H9 (cell line): Measurements from ENCODE around the gene NVL. TPM values are rescaled to one million over a fixed set of nuclear protein-coding genes. Genes with fewer than 3 reads are reported as not detected.

Experiments used
- DNase-seq: peaks from one replicate; pipeline ENCODE4 v3.0.0-alpha.2; 2017
- H2AFZ ChIP-seq: one replicate; pipeline ENCODE4 v1.6.1; 2013; ENCODE audit warnings: mild to moderate bottlenecking, low read length, control low read depth, moderate library complexity
- H2AK5ac ChIP-seq: 2 replicates; pipeline ENCODE4 v1.6.1; 2013; ENCODE audit warnings: low read length, control low read depth, mixed read lengths; ENCODE audit not compliant: insufficient read length
- H2BK120ac ChIP-seq: one replicate; pipeline ENCODE4 v1.6.1; 2013; ENCODE audit warnings: low read depth, mild to moderate bottlenecking, low read length, control low read depth, inconsistent platforms; ENCODE audit not compliant: poor library complexity, severe bottlenecking
- H2BK12ac ChIP-seq: 2 replicates; pipeline ENCODE4 v1.6.1; 2013; ENCODE audit warnings: low read length, control low read depth, mixed read lengths, low read depth; ENCODE audit not compliant: insufficient read length
- H2BK15ac ChIP-seq: 2 replicates; pipeline ENCODE4 v1.6.1; 2013; ENCODE audit warnings: low read depth, low read length, control low read depth
- H2BK20ac ChIP-seq: one replicate; pipeline ENCODE4 v1.6.1; 2013; ENCODE audit warnings: low read depth, mild to moderate bottlenecking, low read length, control low read depth, inconsistent platforms; ENCODE audit not compliant: poor library complexity, severe bottlenecking
- H2BK5ac ChIP-seq: 2 replicates; pipeline ENCODE4 v1.6.1; 2013; ENCODE audit warnings: low read length, control low read depth, mixed read lengths; ENCODE audit not compliant: insufficient read length
- H3K14ac ChIP-seq: 2 replicates; pipeline ENCODE4 v1.6.1; 2013; ENCODE audit warnings: low read length, control low read depth; ENCODE audit not compliant: insufficient read depth
- H3K18ac ChIP-seq: 2 replicates; pipeline ENCODE4 v1.6.1; 2013; ENCODE audit warnings: low read depth, mild to moderate bottlenecking, mixed read lengths, low read length, control low read depth; ENCODE audit not compliant: insufficient read length
- H3K23ac ChIP-seq: 2 replicates; pipeline ENCODE4 v1.6.1; 2013; ENCODE audit warnings: low read length, control low read depth, mixed read lengths, low read depth; ENCODE audit not compliant: insufficient read length
- H3K23me2 ChIP-seq: 2 replicates; pipeline ENCODE4 v1.6.1; 2013; ENCODE audit warnings: low read depth, mild to moderate bottlenecking, mixed read lengths, low read length, control low read depth; ENCODE audit not compliant: insufficient read length, poor library complexity, severe bottlenecking
- H3K27ac ChIP-seq: 2 replicates; pipeline ENCODE4 v1.5.1; 2013; ENCODE audit warnings: low read length, control low read depth, mixed read lengths, low read depth; ENCODE audit not compliant: insufficient read length
- H3K27me3 ChIP-seq: 2 replicates; pipeline ENCODE4 v1.6.1; 2013; ENCODE audit warnings: low read length, control low read depth, inconsistent platforms; ENCODE audit not compliant: insufficient read depth
- H3K4ac ChIP-seq: 2 replicates; pipeline ENCODE4 v1.6.1; 2013; ENCODE audit warnings: low read depth, mild to moderate bottlenecking, control low read depth, inconsistent platforms, low read length, moderate library complexity
- H3K4me1 ChIP-seq: 2 replicates; pipeline ENCODE4 v1.6.1; 2013; ENCODE audit warnings: low read length, control low read depth, inconsistent platforms; ENCODE audit not compliant: insufficient read depth
- H3K4me2 ChIP-seq: 2 replicates; pipeline ENCODE4 v1.6.1; 2013; ENCODE audit warnings: low read length, control low read depth, mixed read lengths; ENCODE audit not compliant: insufficient read length, insufficient read depth
- H3K56ac ChIP-seq: 2 replicates; pipeline ENCODE4 v1.6.1; 2013; ENCODE audit warnings: low read depth, mild to moderate bottlenecking, mixed read lengths, low read length, control low read depth; ENCODE audit not compliant: insufficient read length
- H3K79me1 ChIP-seq: 2 replicates; pipeline ENCODE4 v1.6.1; 2013; ENCODE audit warnings: low read depth, mild to moderate bottlenecking, moderate library complexity, low read length, control low read depth, inconsistent platforms; ENCODE audit not compliant: insufficient read depth, poor library complexity, severe bottlenecking
- H3K79me2 ChIP-seq: 2 replicates; pipeline ENCODE4 v1.6.1; 2013; ENCODE audit warnings: low read length, control low read depth, inconsistent platforms; ENCODE audit not compliant: insufficient read depth
- H3K9ac ChIP-seq: 2 replicates; pipeline ENCODE4 v1.6.1; 2013; ENCODE audit warnings: low read length, control low read depth, mixed read lengths; ENCODE audit not compliant: insufficient read length; ENCODE audit errors: extremely low read depth
- H3K9me3 ChIP-seq: one replicate; pipeline ENCODE4 v1.6.1; 2013; ENCODE audit warnings: low read depth, low read length, inconsistent platforms; ENCODE audit not compliant: control insufficient read depth
- H3T11ph ChIP-seq: one replicate; pipeline ENCODE4 v1.6.1; 2013; ENCODE audit warnings: mild to moderate bottlenecking, low read length, control low read depth, inconsistent platforms
- H4K20me1 ChIP-seq: one replicate; pipeline ENCODE4 v1.6.1; 2013; ENCODE audit not compliant: control insufficient read depth, insufficient read length, insufficient read depth
- H4K5ac ChIP-seq: 2 replicates; pipeline ENCODE4 v1.6.1; 2013; ENCODE audit warnings: low read depth, mild to moderate bottlenecking, mixed read lengths, low read length, control low read depth; ENCODE audit not compliant: insufficient read length
- H4K8ac ChIP-seq: replicated peaks from 2 replicates; pipeline ENCODE4 v1.6.1; 2013; ENCODE audit warnings: low read length, control low read depth, mixed read lengths, low read depth; ENCODE audit not compliant: insufficient read length
- H4K91ac ChIP-seq: 2 replicates; pipeline ENCODE4 v1.6.1; 2013; ENCODE audit warnings: low read depth, mild to moderate bottlenecking, moderate library complexity, mixed read lengths, low read length, control low read depth; ENCODE audit not compliant: insufficient read length
- H3K27ac Mint-ChIP-seq, 3 experiments: 2 replicates in 2 of 3; 3 replicates in 1 of 3; pipeline ENCODE4 v1.8.0; 2020 to 2021; ENCODE audit warnings: mixed read lengths in 3 of 3, mild to moderate bottlenecking in 1 of 3, moderate library complexity in 1 of 3
- H3K27me3 Mint-ChIP-seq: 2 replicates; pipeline ENCODE4 v1.8.0; 2021; ENCODE audit warnings: low read depth, mild to moderate bottlenecking, moderate library complexity, mixed read lengths
- H3K36me3 Mint-ChIP-seq, 3 experiments: 2 replicates in 2 of 3; 3 replicates in 1 of 3; pipeline ENCODE4 v1.8.0; 2020 to 2021; ENCODE audit warnings: low read depth in 3 of 3, mixed read lengths in 3 of 3; ENCODE audit not compliant: insufficient read depth in 1 of 3
- H3K4me1 Mint-ChIP-seq, 2 experiments: 2 replicates each; pipeline ENCODE4 v1.8.0; 2020; ENCODE audit warnings: mixed read lengths in 2 of 2
- H3K4me3 Mint-ChIP-seq, 2 experiments: 2 replicates in 1 of 2; 3 replicates in 1 of 2; pipeline ENCODE4 v1.8.0; 2020 to 2021; ENCODE audit warnings: mild to moderate bottlenecking in 2 of 2, mixed read lengths in 2 of 2, moderate library complexity in 1 of 2
- H3K9me3 Mint-ChIP-seq, 2 experiments: 2 replicates in 1 of 2; 3 replicates in 1 of 2; pipeline ENCODE4 v1.8.0; 2020; ENCODE audit warnings: mild to moderate bottlenecking in 2 of 2, mixed read lengths in 2 of 2, moderate library complexity in 1 of 2
- WGBS: extraction: QIAGEN DNeasy Blood & Tissue Kit; methylation state at CpG from one replicate; pipeline ENCODE4 v1.1.7; 2013; ENCODE audit warnings: missing lambda C conversion rate, low lambda C conversion rate, mixed read lengths; ENCODE audit not compliant: insufficient read length; ENCODE audit errors: extremely low coverage; 5-methylcytosine and 5-hydroxymethylcytosine counted together
- total RNA-seq: library from RNA; stranded (reverse); gene quantifications from 2 replicates; pipeline ENCODE4 v1.2.1, GENCODE V29; 2021
- TF ChIP-seq, protein P1 (sequence below): fragments of 200-600 bp; sonication (generic); conservative IDR thresholded peaks from 3 replicates; pipeline ENCODE4 v1.8.0; 2021; ENCODE audit warnings: antibody characterized with exemption, mild to moderate bottlenecking

Gene NVL
- total RNA-seq, 1 experiment from 2014 or later: 66.9 TPM

DNA sequence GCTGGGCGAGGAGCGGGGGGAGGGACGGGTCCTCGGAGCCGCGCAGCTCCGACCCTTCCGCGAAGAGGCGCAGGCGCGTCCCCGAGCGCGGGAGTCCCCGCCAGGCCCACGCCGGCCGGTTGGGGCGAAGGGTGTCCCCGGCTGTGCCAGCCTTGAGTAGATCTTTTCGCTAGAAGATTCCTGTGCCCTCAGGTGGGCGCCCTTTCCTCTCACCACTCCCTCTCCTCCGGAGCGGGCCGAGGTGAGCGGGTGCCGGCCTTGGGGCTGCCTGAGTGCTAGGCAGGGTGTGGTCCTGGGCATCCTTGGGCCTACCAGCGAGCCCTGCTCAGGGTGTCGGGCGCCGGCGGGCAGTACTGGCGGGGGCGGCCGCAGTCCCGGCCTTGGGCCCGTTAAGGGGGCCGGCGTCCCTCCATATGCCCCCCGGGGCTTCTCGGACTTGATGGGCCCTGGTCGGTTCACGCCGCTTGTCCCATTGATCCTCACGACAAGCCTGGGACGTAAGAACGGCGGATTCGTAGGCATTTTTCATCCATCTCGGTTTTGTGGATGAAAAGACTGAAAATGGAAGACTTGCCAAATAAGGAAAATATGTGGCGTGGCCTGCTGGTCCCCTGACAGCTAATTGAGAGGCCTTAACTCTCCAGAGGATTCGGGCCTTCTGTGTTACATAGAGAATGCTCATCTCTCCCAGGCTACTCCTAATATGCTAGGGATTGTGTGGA is 146.2 kb downstream of the NVL start:
- peaks cover 20% of the 10 kb centered on the region; the same call in 1 of the 2 replicates for H3K79me2 ChIP-seq
- Mint-ChIP-seq H3K27me3 (no peaks in the 10 kb centered on the region; the same call in 1 of the 2 replicates), H3K4me3 (peak overlapping the region; percentile 82 to 86), H3K36me3 (peaks cover 28 to 38% (median 29%) of the 10 kb centered on the region in 3 experiments), H3K9me3 (peaks cover 3 to 4% of the 10 kb centered on the region in 2 experiments; a peak in 2 of 5 replicates), H3K27ac (peak overlapping the region in 2 of 3 experiments; percentile 13 to 70; a peak in 3 of 7 replicates), H3K4me1 (peaks cover 25 to 37% of the 10 kb centered on the region in 2 experiments)
- no peaks in the 10 kb centered on the region for H3K79me1 ChIP-seq
- no peak overlapping the region for H2BK20ac ChIP-seq
- no peak overlapping the region for H4K91ac ChIP-seq
- peaks cover 11% of the 10 kb centered on the region for H3K23me2 ChIP-seq
- H3K4me2 ChIP-seq: peak overlapping the region; percentile 61
- no peak overlapping the region for H4K8ac ChIP-seq
- no peaks in the 10 kb centered on the region for H3K4me1 ChIP-seq
- WGBS: no CpG with 5 or more reads among the region's 53 CpGs
- no peaks in the 10 kb centered on the region for H3K27me3 ChIP-seq
- no peak overlapping the region for H2BK120ac ChIP-seq
- no peaks in the 10 kb centered on the region for H4K20me1 ChIP-seq
- no peak overlapping the region for H3K4ac ChIP-seq
- DNase-seq: peak; percentile 60
- no peak overlapping the region for H3K27ac ChIP-seq
- no peaks in the 10 kb centered on the region for H3K9me3 ChIP-seq
- no peak overlapping the region for H3K23ac ChIP-seq
- H4K5ac ChIP-seq: no peak overlapping the region
- H3K18ac ChIP-seq: no peak overlapping the region
- peak overlapping the region; percentile 78; the same call in 1 of the 2 replicates for H3K14ac ChIP-seq
- H2AK5ac ChIP-seq: no peak overlapping the region
- no peak overlapping the region for H2BK12ac ChIP-seq
- H3K9ac ChIP-seq: peak overlapping the region; percentile 27
- no peak overlapping the region for H2BK5ac ChIP-seq
- TF ChIP-seq, protein P1, sequence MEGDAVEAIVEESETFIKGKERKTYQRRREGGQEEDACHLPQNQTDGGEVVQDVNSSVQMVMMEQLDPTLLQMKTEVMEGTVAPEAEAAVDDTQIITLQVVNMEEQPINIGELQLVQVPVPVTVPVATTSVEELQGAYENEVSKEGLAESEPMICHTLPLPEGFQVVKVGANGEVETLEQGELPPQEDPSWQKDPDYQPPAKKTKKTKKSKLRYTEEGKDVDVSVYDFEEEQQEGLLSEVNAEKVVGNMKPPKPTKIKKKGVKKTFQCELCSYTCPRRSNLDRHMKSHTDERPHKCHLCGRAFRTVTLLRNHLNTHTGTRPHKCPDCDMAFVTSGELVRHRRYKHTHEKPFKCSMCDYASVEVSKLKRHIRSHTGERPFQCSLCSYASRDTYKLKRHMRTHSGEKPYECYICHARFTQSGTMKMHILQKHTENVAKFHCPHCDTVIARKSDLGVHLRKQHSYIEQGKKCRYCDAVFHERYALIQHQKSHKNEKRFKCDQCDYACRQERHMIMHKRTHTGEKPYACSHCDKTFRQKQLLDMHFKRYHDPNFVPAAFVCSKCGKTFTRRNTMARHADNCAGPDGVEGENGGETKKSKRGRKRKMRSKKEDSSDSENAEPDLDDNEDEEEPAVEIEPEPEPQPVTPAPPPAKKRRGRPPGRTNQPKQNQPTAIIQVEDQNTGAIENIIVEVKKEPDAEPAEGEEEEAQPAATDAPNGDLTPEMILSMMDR: no peak
- H3K56ac ChIP-seq: no peak overlapping the region
- no peak overlapping the region; the same call in 1 of the 2 replicates for H2BK15ac ChIP-seq
- H3T11ph ChIP-seq: no peak overlapping the region
- H2AFZ ChIP-seq: no peak overlapping the region
